Epidermal melanocyte (primary cell): Measurements from ENCODE around the gene PDZD2.

Source experiments
- DNase-seq: peaks from one replicate; pipeline ENCODE4 v3.0.0; 2011; ENCODE audit warnings: low spot score; ENCODE audit not compliant: insufficient read length

PDZD2 gene

GRCh38 chr5:32129074-32129598 is 490.2 kb downstream of the PDZD2 start:
- no peak for DNase-seq

- DNase-seq = no peak
Observed at GRCh38 chr5:32130865-32131264, 491.9 kb downstream of the PDZD2 start.

- no peak for DNase-seq
Observed at GRCh38 chr5:32131604-32132003, 492.7 kb downstream of the PDZD2 start.

GRCh38 chr5:32132757-32133156 is 493.8 kb downstream of the PDZD2 start:
- no peak for DNase-seq

GRCh38 chr5:32135086-32135485 is 496.2 kb downstream of the PDZD2 start:
- DNase-seq = no peak

GRCh38 chr5:32136342-32136741 is 497.4 kb downstream of the PDZD2 start:
- DNase-seq = no peak

GRCh38 chr5:32138839-32139493 is 500.0 kb downstream of the PDZD2 start:
- DNase-seq = no peak

- no peak for DNase-seq
Observed at GRCh38 chr5:32143617-32144377, 504.9 kb downstream of the PDZD2 start.

- DNase-seq = no peak
Observed at GRCh38 chr5:32144378-32145207, 505.7 kb downstream of the PDZD2 start.

GRCh38 chr5:32145378-32145777 is 506.4 kb downstream of the PDZD2 start:
- DNase-seq = no peak

- DNase-seq = no peak
Observed at GRCh38 chr5:32147236-32147635, 508.3 kb downstream of the PDZD2 start.

GRCh38 chr5:32147959-32148358 is 509.0 kb downstream of the PDZD2 start:
- no peak for DNase-seq

GRCh38 chr5:32150366-32150765 is 511.4 kb downstream of the PDZD2 start:
- no peak for DNase-seq

GRCh38 chr5:32151198-32151597 is 512.3 kb downstream of the PDZD2 start:
- no peak for DNase-seq

GRCh38 chr5:32153723-32154122 is 514.8 kb downstream of the PDZD2 start:
- no peak for DNase-seq

- no peak for DNase-seq
Observed at GRCh38 chr5:32155211-32155610, 516.3 kb downstream of the PDZD2 start.

- DNase-seq = no peak
Observed at GRCh38 chr5:32156635-32157034, 517.7 kb downstream of the PDZD2 start.

GRCh38 chr5:32157078-32157477 is 518.1 kb downstream of the PDZD2 start:
- no peak for DNase-seq

GRCh38 chr5:32158679-32158975 is 519.7 kb downstream of the PDZD2 start:
- no peak for DNase-seq

- no peak for DNase-seq
Observed at GRCh38 chr5:32159328-32160072, 520.6 kb downstream of the PDZD2 start.

GRCh38 chr5:32160228-32160627 is 521.3 kb downstream of the PDZD2 start:
- DNase-seq = no peak
